ENCODE measurements around the gene KCNT2. TPM values are rescaled to one million over a fixed set of nuclear protein-coding genes. Genes with fewer than 3 reads are reported as not detected.

Gene KCNT2
- total and polyA plus RNA-seq, 2 donors (not counting 3 experiments of a cell fraction or from before 2014, with no cell fraction given) = 0.46 to 1.6 TPM

GRCh38 chr1:196180847-196181593 lies 427.2 kb downstream of the KCNT2 start:
- TF ChIP-seq MAX (IDR thresholded peaks at IDR 0.05; ENCODE audit: insufficient read depth, insufficient read length) = no peak
- TF ChIP-seq POLR2AphosphoS5 (IDR thresholded peaks at IDR 0.05; ENCODE audit: insufficient read depth, low read depth, low read length) = peak; percentile 68
- TF ChIP-seq JUN (IDR thresholded peaks at IDR 0.05; ENCODE audit: borderline replicate concordance, insufficient read depth, insufficient read length, low read depth) = peak; percentile 91
- TF ChIP-seq POLR2A (IDR thresholded peaks at IDR 0.05; ENCODE audit: low read depth, low read length) = no peak
- no peak for TF ChIP-seq EZH2 (IDR thresholded peaks at IDR 0.05; ENCODE audit: borderline replicate concordance, low read depth, low read length, severe bottlenecking)
- peak; percentile 77 for TF ChIP-seq GATA2 (IDR thresholded peaks at IDR 0.05; ENCODE audit: insufficient read depth, insufficient read length, low read depth, low read length)
- no peak for TF ChIP-seq MYC (IDR thresholded peaks at IDR 0.05; ENCODE audit: low read depth, low read length)
- TF ChIP-seq FOS (IDR thresholded peaks at IDR 0.05; ENCODE audit: borderline replicate concordance, insufficient read depth, low read length) = peak; percentile 87
- no peak for TF ChIP-seq CTCF (IDR thresholded peaks at IDR 0.05; ENCODE audit: extremely low read depth in 1 of 2, insufficient read depth in 1 of 2, low read depth in 1 of 2, low read length in 2 of 2)
- FAIRE-seq (peak; percentile 85), DNase-seq (ENCODE audit: low read depth, low spot score) (peak; percentile 94)
- Histone ChIP-seq H3K9me3 (replicated peaks; ENCODE audit: control insufficient read depth, insufficient read depth, low read length) (no peaks in the 10 kb centered on the region), H3K9ac (replicated peaks; ENCODE audit: extremely low read depth, insufficient read depth, low read length) (no peak overlapping the region), H2AFZ (ENCODE audit: low read depth, low read length) (no peak overlapping the region), H4K20me1 (replicated peaks; ENCODE audit: control insufficient read depth, extremely low read depth, insufficient read depth, low read length) (no peaks in the 10 kb centered on the region), H3K27ac (ENCODE audit: insufficient read depth, low read depth, low read length) (peak overlapping the region; percentile 70), H3K4me2 (ENCODE audit: insufficient read depth, low read length) (peak overlapping the region; percentile 20), H3K4me3 (replicated peaks in 1 of 3; ENCODE audit: insufficient read depth in 1 of 3, low read depth in 1 of 3, low read length in 3 of 3) (no peak overlapping the region), H3K4me1 (ENCODE audit: control insufficient read depth, extremely low read depth, insufficient read depth, low read length) (peaks cover 15% of the 10 kb centered on the region), H3K27me3 (ENCODE audit: control insufficient read depth in 2 of 2, insufficient read depth in 2 of 2, low read length in 2 of 2) (no peaks in the 10 kb centered on the region), H3K36me3 (ENCODE audit: control insufficient read depth in 2 of 2, extremely low read depth in 1 of 2, insufficient read depth in 2 of 2, low read length in 2 of 2) (no peaks in the 10 kb centered on the region), H3K79me2 (ENCODE audit: control insufficient read depth, insufficient read depth, low read length) (no peaks in the 10 kb centered on the region), H3K9me1 (replicated peaks; ENCODE audit: control insufficient read depth, extremely low read depth, insufficient read depth, low read length) (no peaks in the 10 kb centered on the region)
- ChIA-PET CTCF (interaction anchor here (0.6 to 2.3 kb wide), 8 partner anchors 11 to 128 kb away, joined by 3 to 17 read pairs (median 4); no protein-coding TSS in a partner anchor), POLR2A (no interaction called here)
- dilution Hi-C loops (cut with MboI; ENCODE audit: extremely low pct_ligation_motif_present, low sequenced_read_pairs) (no loop called here), intact Hi-C loops (cut with micrococcal nuclease) (loop anchor here (2.0 kb wide), 1 partner anchor 26 kb away; no protein-coding TSS in a partner anchor)
- no TSS peak for BruUV-seq (replicated peaks)
